AG04450 (cell line): ENCODE results near the gene PILRA. TPM values are rescaled to one million over a fixed set of nuclear protein-coding genes. Genes with fewer than 3 reads are reported as not detected.
"Not testable (repeated sequence)": the region's sequence is repeated elsewhere in the genome, so short reads cannot be mapped to it uniquely, and the experiment has no call there.

ENCODE experiments used
- CTCF ChIA-PET: fragments of 300-600, 350-600 bp; formaldehyde crosslinking; extraction: SDS; loops from one replicate; lab custom pipeline; 2022; ENCODE audit warnings: antibody characterized with exemption, inconsistent platforms; lab: Charles Lee
- POLR2A ChIA-PET: fragments of 350-600 bp; formaldehyde crosslinking; extraction: SDS; loops from one replicate; lab custom pipeline; 2021; ENCODE audit warnings: antibody characterized with exemption, inconsistent platforms; lab: Yijun Ruan, JAX
- DNase-seq: peaks from one replicate; pipeline ENCODE4 v3.0.0-alpha.2; 2011; ENCODE audit warnings: low read depth, low spot score
- H3K27ac ChIP-seq: one replicate; pipeline ENCODE4 v1.5.1; 2012; ENCODE audit warnings: low read depth, low read length, control low read depth
- H3K27me3 ChIP-seq: one replicate; pipeline ENCODE4 v1.6.0; 2012; ENCODE audit warnings: low read length; ENCODE audit not compliant: control insufficient read depth, insufficient read depth
- H3K4me3 ChIP-seq: 2 replicates; pipeline ENCODE4 v1.5.1; 2011; ENCODE audit warnings: mild to moderate bottlenecking, low read depth, low read length, control low read depth
- H3K9me3 ChIP-seq: 2 replicates; pipeline ENCODE4 v1.5.1; 2012; ENCODE audit warnings: low read length; ENCODE audit not compliant: control insufficient read depth, insufficient read depth
- CTCF ChIP-seq: IDR thresholded peaks from 2 replicates; pipeline ENCODE4 v1.5.1; 2011; ENCODE audit warnings: low read depth, low read length, control low read depth, inconsistent platforms
- polyA plus RNA-seq: library from polyadenylated mRNA; depleted of rRNA; stranded (reverse); fragments of >200 nt; gene quantifications from 2 replicates; pipeline ENCODE4 v1.2.3, GENCODE V29; 2011

PILRA gene
- polyA plus RNA-seq, 1 experiment, result 0.30 TPM

GRCh38 chr7:100358857-100359212 is 14.5 kb upstream of the PILRA start:
- H3K27ac ChIP-seq, result no peak overlapping the region
- CTCF ChIA-PET, result interaction anchor here (1.5 kb wide), 1 partner anchor 49 kb away, joined by 3 read pairs; no protein-coding TSS in a partner anchor
- H3K9me3 ChIP-seq, result no peaks in the 10 kb centered on the region
- H3K4me3 ChIP-seq, result no peak overlapping the region
- POLR2A ChIA-PET, result no interaction called here
- no peak for TF ChIP-seq CTCF
- H3K27me3 ChIP-seq, result no peaks in the 10 kb centered on the region
- no peak for DNase-seq

- Histone ChIP-seq H3K27ac (no peak overlapping the region), H3K4me3 (no peak overlapping the region), H3K9me3 (no peaks in the 10 kb centered on the region), H3K27me3 (no peaks in the 10 kb centered on the region)
- CTCF ChIA-PET, result interaction anchor here (1.5 kb wide), 1 partner anchor 48 kb away, joined by 3 read pairs; no protein-coding TSS in a partner anchor
- POLR2A ChIA-PET, result no interaction called here
- TF ChIP-seq CTCF, result no peak
- no peak for DNase-seq
Measured at GRCh38 chr7:100360135-100360854, 13.0 kb upstream of the PILRA start.

GRCh38 chr7:100363098-100363497 is 10.2 kb upstream of the PILRA start:
- POLR2A ChIA-PET, result no interaction called here
- H3K27ac ChIP-seq, result no peak overlapping the region
- no peak for TF ChIP-seq CTCF
- no peak for DNase-seq
- no peak overlapping the region for H3K4me3 ChIP-seq
- H3K9me3 ChIP-seq, result no peaks in the 10 kb centered on the region
- CTCF ChIA-PET, result no interaction called here
- no peaks in the 10 kb centered on the region for H3K27me3 ChIP-seq

GRCh38 chr7:100363797-100364196 is 9.5 kb upstream of the PILRA start:
- CTCF ChIA-PET, POLR2A ChIA-PET, H3K9me3 ChIP-seq, H3K27me3 ChIP-seq, DNase-seq, H3K27ac ChIP-seq, H3K4me3 ChIP-seq: not testable (repeated sequence)

GRCh38 chr7:100364480-100364879 is 8.8 kb upstream of the PILRA start:
- H3K9me3 ChIP-seq, result no peaks in the 10 kb centered on the region
- CTCF ChIA-PET, result no interaction called here
- no peak for TF ChIP-seq CTCF
- H3K27me3 ChIP-seq, result no peaks in the 10 kb centered on the region
- no peak overlapping the region for H3K27ac ChIP-seq
- POLR2A ChIA-PET, result no interaction called here
- H3K4me3 ChIP-seq, result no peak overlapping the region
- no peak for DNase-seq

GRCh38 chr7:100365998-100366367 is 7.3 kb upstream of the PILRA start:
- POLR2A ChIA-PET, H3K27me3 ChIP-seq, H3K9me3 ChIP-seq, H3K4me3 ChIP-seq, DNase-seq, H3K27ac ChIP-seq: not testable (repeated sequence)
- CTCF ChIA-PET, result interaction anchor here (0.7 kb wide), 1 partner anchor 16 kb away, joined by 6 read pairs; no protein-coding TSS in a partner anchor
